Stimulated activated CD4-positive, alpha-beta T cell treated with anti-CD3 and anti-CD28 coated beads, Interleukin-12 subunit alpha, Interleukin-12 subunit beta, amount 100 ng/mL, for 24 hours (primary cell): Measurements from ENCODE around the gene MT3.
"Not testable (repeated sequence)": the region's sequence is repeated elsewhere in the genome, so short reads cannot be mapped to it uniquely, and the experiment has no call there.

Experiments used
- DNase-seq, 2 experiments: peaks; one replicate each; pipeline ENCODE4 v3.0.0-alpha.2; 2020; ENCODE audit warnings: low read depth in 2 of 2

MT3 gene

GRCh38 chr16:56580391-56581048 lies 8.8 kb upstream of the MT3 start:
- no peak for DNase-seq

GRCh38 chr16:56582911-56583310 lies 6.4 kb upstream of the MT3 start:
- DNase-seq, result not testable (repeated sequence)

- DNase-seq, result no peak
Measured at GRCh38 chr16:56583351-56584168, 5.8 kb upstream of the MT3 start.

- no peak for DNase-seq
Measured at GRCh38 chr16:56584276-56584675, 5.1 kb upstream of the MT3 start.

GRCh38 chr16:56588781-56589140 lies 567 bp upstream of the MT3 start:
- DNase-seq, result no peak

GRCh38 chr16:56591377-56592060 lies 2.2 kb downstream of the MT3 start:
- no peak for DNase-seq

- no peak for DNase-seq
Measured at GRCh38 chr16:56593573-56594291, 4.4 kb downstream of the MT3 start.

GRCh38 chr16:56594292-56594619 lies 4.9 kb downstream of the MT3 start:
- DNase-seq, result no peak

- no peak for DNase-seq
Measured at GRCh38 chr16:56600398-56600999, 11.2 kb downstream of the MT3 start.

- no peak for DNase-seq
Measured at GRCh38 chr16:56601325-56601724, 12.0 kb downstream of the MT3 start.

GRCh38 chr16:56603589-56603988 lies 14.3 kb downstream of the MT3 start:
- DNase-seq, result no peak

GRCh38 chr16:56604966-56605365 lies 15.6 kb downstream of the MT3 start:
- no peak for DNase-seq

- no peak for DNase-seq
Measured at GRCh38 chr16:56605475-56605874, 16.1 kb downstream of the MT3 start.

GRCh38 chr16:56606071-56606475 lies 16.7 kb downstream of the MT3 start:
- DNase-seq, result no peak

GRCh38 chr16:56606476-56607108 lies 17.3 kb downstream of the MT3 start:
- no peak for DNase-seq

- DNase-seq, result no peak
Measured at GRCh38 chr16:56607109-56607618, 17.8 kb downstream of the MT3 start.

- no peak for DNase-seq
Measured at GRCh38 chr16:56607675-56608042, 18.3 kb downstream of the MT3 start.

- DNase-seq, result peak; percentile 84 to 87
Measured at GRCh38 chr16:56608043-56608875, 18.9 kb downstream of the MT3 start, which contains the start of gene MT2A. Gene MT2A, plus strand, starts transcription at chr16:56608584. Its CDS starts 72 bp downstream, at chr16:56608656.

- DNase-seq, result no peak
Measured at GRCh38 chr16:56608876-56609462, 19.6 kb downstream of the MT3 start.

GRCh38 chr16:56609463-56609921 lies 20.2 kb downstream of the MT3 start:
- peak; percentile 53 to 67 for DNase-seq
